Vagina (tissue), 2 donors: ENCODE data around the gene RGS10. TPM values are rescaled to one million over a fixed set of nuclear protein-coding genes. Genes with fewer than 3 reads are reported as not detected.
A peak's percentile ranks its signal among the peaks of the same experiment; 100 is the strongest.

ENCODE experiments used
- DNase-seq, 2 donors: peaks; one replicate each; pipeline ENCODE4 v3.0.0-alpha.2; 2017; ENCODE audit errors: extremely low spot score in 2 of 2
- H3K27ac ChIP-seq: fragments of 200-600 bp; sonication (generic); one replicate; pipeline ENCODE4 v1.5.1; 2019
- H3K27me3 ChIP-seq: fragments of 200-600 bp; sonication (generic); one replicate; pipeline ENCODE4 v1.5.1; 2019
- H3K36me3 ChIP-seq, 2 donors: fragments of 200-600 bp; sonication (generic); one replicate each; pipeline ENCODE4 v1.5.1; 2017 to 2019
- H3K4me1 ChIP-seq: fragments of 200-600 bp; sonication (generic); one replicate; pipeline ENCODE4 v1.5.1; 2019
- H3K4me3 ChIP-seq, 2 donors: fragments of 200-600 bp; sonication (generic); 1 replicate in 1 of 2; 2 replicates in 1 of 2; pipeline ENCODE4 v1.5.1; 2016 to 2019
- H3K9me3 ChIP-seq: fragments of 200-600 bp; sonication (generic); one replicate; pipeline ENCODE4 v1.5.1; 2019
- CTCF ChIP-seq, 3 experiments: fragments of 450-650 bp in 2 of 3; fragments of 200-600 bp in 1 of 3; sonication (generic) in 1 of 3; IDR thresholded peaks; one replicate each; pipeline ENCODE4 v1.5.1; 2017 to 2019; ENCODE audit warnings: antibody characterized with exemption in 3 of 3, mild to moderate bottlenecking in 2 of 3, moderate library complexity in 2 of 3
- POLR2A ChIP-seq, 2 donors: fragments of 450-650 bp; IDR thresholded peaks; one replicate each; pipeline ENCODE4 v1.6.1; 2017; ENCODE audit warnings: antibody characterized with exemption in 2 of 2, mild to moderate bottlenecking in 2 of 2, moderate library complexity in 2 of 2
- POLR2AphosphoS5 ChIP-seq, 2 donors: sonication (generic); formaldehyde crosslinking; IDR thresholded peaks; one replicate each; pipeline ENCODE4 v1.9.0; 2017; ENCODE audit warnings: antibody characterized with exemption in 2 of 2, mild to moderate bottlenecking in 2 of 2, low read depth in 1 of 2; ENCODE audit not compliant: insufficient read depth in 1 of 2
- intact Hi-C: fragments of 100-400 bp; cut with DNase I; formaldehyde crosslinking; loops from one replicate; pipeline ENCODE4 v1.15.1; 2023
- total RNA-seq: library from RNA; depleted of rRNA; stranded (reverse); fragments of >200 nt; gene quantifications from one replicate; pipeline ENCODE4 v1.2.3, GENCODE V29; 2016

The RGS10 gene
- total RNA-seq, 1 donor from 2014 or later = 63.6 TPM

- Histone ChIP-seq H3K4me3 (no peak overlapping the region), H3K27me3 (no peaks in the 10 kb centered on the region), H3K4me1 (peaks cover 21% of the 10 kb centered on the region), H3K36me3 (no peaks in the 10 kb centered on the region), H3K27ac (peak overlapping the region; percentile 84), H3K9me3 (no peaks in the 10 kb centered on the region)
- TF ChIP-seq CTCF (IDR thresholded peaks at IDR 0.05) (no peak), POLR2A (IDR thresholded peaks at IDR 0.05) (no peak), POLR2AphosphoS5 (IDR thresholded peaks at IDR 0.05; ENCODE audit: insufficient read depth in 1 of 2, low read depth in 1 of 2) (no peak)
- no peak for DNase-seq
- intact Hi-C loops = no loop called here
These were observed 46.2 kb downstream of the RGS10 start for GRCh38 chr10:119496273-119496672.

GRCh38 chr10:119495545-119495944 is 47.0 kb downstream of the RGS10 start:
- H3K27ac ChIP-seq = peak overlapping the region; percentile 84
- H3K36me3 ChIP-seq = no peaks in the 10 kb centered on the region
- intact Hi-C loops = no loop called here
- peaks cover 21% of the 10 kb centered on the region for H3K4me1 ChIP-seq
- no peak for TF ChIP-seq POLR2AphosphoS5 (IDR thresholded peaks at IDR 0.05; ENCODE audit: insufficient read depth in 1 of 2, low read depth in 1 of 2)
- TF ChIP-seq POLR2A (IDR thresholded peaks at IDR 0.05) = no peak
- no peak for TF ChIP-seq CTCF (IDR thresholded peaks at IDR 0.05)
- no peaks in the 10 kb centered on the region for H3K27me3 ChIP-seq
- no peak for DNase-seq
- H3K4me3 ChIP-seq = no peak overlapping the region
- no peaks in the 10 kb centered on the region for H3K9me3 ChIP-seq

- no peak for DNase-seq
- no peaks in the 10 kb centered on the region for H3K27me3 ChIP-seq
- no peaks in the 10 kb centered on the region for H3K36me3 ChIP-seq
- H3K27ac ChIP-seq = peak overlapping the region; percentile 84
- no peaks in the 10 kb centered on the region for H3K9me3 ChIP-seq
- intact Hi-C loops = no loop called here
- no peak for TF ChIP-seq POLR2A (IDR thresholded peaks at IDR 0.05)
- TF ChIP-seq POLR2AphosphoS5 (IDR thresholded peaks at IDR 0.05; ENCODE audit: insufficient read depth in 1 of 2, low read depth in 1 of 2) = no peak
- TF ChIP-seq CTCF (IDR thresholded peaks at IDR 0.05) = no peak
- peaks cover 22% of the 10 kb centered on the region for H3K4me1 ChIP-seq
- H3K4me3 ChIP-seq = no peak overlapping the region
These were observed 47.5 kb downstream of the RGS10 start for GRCh38 chr10:119495021-119495505.

- no peaks in the 10 kb centered on the region for H3K9me3 ChIP-seq
- intact Hi-C loops = no loop called here
- no peaks in the 10 kb centered on the region for H3K27me3 ChIP-seq
- H3K27ac ChIP-seq = peak overlapping the region; percentile 84
- H3K4me3 ChIP-seq = no peak overlapping the region
- no peak for DNase-seq
- H3K36me3 ChIP-seq = no peaks in the 10 kb centered on the region
- TF ChIP-seq CTCF (IDR thresholded peaks at IDR 0.05) = no peak
- TF ChIP-seq POLR2A (IDR thresholded peaks at IDR 0.05) = no peak
- no peak for TF ChIP-seq POLR2AphosphoS5 (IDR thresholded peaks at IDR 0.05; ENCODE audit: insufficient read depth in 1 of 2, low read depth in 1 of 2)
- H3K4me1 ChIP-seq = peaks cover 29% of the 10 kb centered on the region
These were observed 48.1 kb downstream of the RGS10 start for GRCh38 chr10:119494236-119495020.

- TF ChIP-seq POLR2AphosphoS5 (IDR thresholded peaks at IDR 0.05; ENCODE audit: insufficient read depth in 1 of 2, low read depth in 1 of 2) (no peak), CTCF (IDR thresholded peaks at IDR 0.05) (no peak), POLR2A (IDR thresholded peaks at IDR 0.05) (no peak)
- no peaks in the 10 kb centered on the region for H3K9me3 ChIP-seq
- H3K4me3 ChIP-seq = no peak overlapping the region
- H3K27me3 ChIP-seq = no peaks in the 10 kb centered on the region
- DNase-seq = no peak
- no peaks in the 10 kb centered on the region for H3K36me3 ChIP-seq
- H3K27ac ChIP-seq = peak overlapping the region; percentile 84
- intact Hi-C loops = no loop called here
- peaks cover 35% of the 10 kb centered on the region for H3K4me1 ChIP-seq
These were observed 49.4 kb downstream of the RGS10 start for GRCh38 chr10:119493155-119493554.
